ENCODE data around the gene GCNT4.

Gene GCNT4

DNA sequence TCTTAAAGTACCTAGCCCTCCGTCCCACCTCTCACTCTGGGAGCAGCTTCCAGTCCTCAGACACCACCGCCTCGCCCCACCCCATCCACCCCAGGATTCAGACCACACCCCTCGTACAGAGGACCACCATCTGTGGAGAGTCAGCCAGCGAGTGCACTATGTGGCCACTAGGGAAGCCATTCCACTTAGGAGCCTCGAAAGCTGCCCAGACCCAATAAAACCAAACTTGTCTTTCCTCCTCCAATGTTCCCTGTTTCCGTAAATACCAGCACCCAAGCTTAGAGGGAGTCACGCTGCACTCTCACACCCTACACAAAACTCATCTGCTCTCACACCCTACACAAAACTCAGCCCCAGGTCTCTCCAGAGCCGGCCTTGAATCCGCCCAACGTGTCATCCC is 1.9 kb downstream of the GCNT4 start:
- no peak for DNase-seq (ENCODE audit: low read depth in 2 of 2)

DNA sequence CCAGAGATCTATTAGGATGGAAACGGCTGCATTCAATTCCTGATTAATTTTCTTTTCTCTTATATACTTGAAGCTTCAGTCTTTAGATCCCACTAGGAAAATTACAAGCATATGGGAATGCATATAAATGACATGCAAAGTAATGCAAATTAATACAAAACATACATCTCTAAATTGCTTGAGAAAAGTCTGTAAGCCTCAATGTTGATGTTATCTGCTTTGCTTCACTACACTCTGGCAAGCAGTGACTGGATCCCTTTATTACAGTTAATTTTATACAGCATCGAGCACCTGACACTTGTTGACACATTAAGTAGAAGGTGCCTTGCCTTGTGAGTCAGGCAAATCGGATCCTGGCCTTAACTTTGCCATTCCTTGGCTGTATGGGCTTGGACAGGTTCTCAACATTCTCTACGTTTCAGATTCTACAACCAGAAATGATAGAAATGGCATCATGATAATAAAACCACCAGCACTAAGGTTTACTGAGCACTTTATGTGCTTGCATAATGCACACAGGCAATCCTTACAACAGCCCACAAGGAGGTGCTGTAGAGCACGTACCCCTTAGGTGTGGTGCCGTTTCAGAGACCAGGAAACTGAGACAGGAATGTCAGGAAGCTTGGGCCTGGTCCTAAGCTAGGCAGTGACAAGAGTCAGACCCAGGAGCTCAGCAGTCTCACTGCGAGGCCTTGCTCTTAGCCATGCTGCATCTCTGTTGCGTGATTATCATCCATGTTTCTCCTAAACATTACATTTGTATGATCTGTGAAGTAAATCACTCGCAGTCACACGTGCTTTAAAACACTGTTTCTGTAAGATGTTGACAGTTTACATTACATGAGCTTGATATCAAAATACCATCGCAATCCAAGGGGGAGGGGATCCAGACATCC is 2.7 kb downstream of the GCNT4 start:
- DNase-seq (ENCODE audit: low read depth in 2 of 2): peak; percentile 30 to 51

DNA sequence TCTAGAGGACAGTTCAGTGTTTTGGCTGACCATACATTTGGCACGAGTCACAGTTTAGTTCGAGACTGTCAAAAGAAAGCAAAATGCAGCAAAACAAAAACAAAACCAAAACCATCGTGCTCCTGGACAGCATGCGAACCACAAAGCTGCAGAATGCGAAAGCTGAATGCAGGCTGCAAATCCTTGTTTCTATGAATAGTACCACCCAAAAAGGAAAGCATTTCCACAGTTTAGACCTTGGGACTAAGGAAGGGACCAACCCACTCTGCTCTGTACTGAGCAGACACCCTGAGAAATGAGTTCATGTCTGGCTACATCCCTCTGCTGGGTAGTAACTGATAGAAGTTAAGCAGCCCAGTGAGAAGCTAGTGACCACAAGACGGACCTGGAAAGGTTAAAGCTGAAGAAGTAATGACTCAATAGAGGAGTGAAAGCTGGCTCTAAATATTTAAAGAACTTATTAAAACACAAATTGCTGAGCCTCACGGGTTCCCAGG is 3.9 kb downstream of the GCNT4 start:
- no peak for DNase-seq (ENCODE audit: low read depth in 2 of 2)

DNA sequence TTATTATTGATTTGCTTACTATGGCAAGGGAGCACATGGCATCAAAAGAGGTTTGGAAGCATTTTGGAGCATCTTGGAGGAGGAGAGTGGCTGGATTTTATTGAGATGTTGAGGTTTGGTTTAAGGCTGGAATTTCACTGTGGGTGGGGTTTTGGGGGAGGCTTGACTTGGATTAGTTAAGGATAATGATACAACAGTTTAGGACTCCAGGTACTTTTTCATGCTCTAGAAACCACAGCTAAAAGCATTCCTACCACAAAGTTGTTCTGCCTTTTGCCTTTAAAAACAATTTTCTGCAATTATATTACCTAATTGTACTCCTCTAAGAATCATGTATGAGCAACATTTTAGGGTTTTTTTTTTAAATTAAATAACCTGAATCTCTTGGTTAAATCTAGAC is 5.0 kb downstream of the GCNT4 start:
- DNase-seq (ENCODE audit: low read depth in 2 of 2): no peak

DNA sequence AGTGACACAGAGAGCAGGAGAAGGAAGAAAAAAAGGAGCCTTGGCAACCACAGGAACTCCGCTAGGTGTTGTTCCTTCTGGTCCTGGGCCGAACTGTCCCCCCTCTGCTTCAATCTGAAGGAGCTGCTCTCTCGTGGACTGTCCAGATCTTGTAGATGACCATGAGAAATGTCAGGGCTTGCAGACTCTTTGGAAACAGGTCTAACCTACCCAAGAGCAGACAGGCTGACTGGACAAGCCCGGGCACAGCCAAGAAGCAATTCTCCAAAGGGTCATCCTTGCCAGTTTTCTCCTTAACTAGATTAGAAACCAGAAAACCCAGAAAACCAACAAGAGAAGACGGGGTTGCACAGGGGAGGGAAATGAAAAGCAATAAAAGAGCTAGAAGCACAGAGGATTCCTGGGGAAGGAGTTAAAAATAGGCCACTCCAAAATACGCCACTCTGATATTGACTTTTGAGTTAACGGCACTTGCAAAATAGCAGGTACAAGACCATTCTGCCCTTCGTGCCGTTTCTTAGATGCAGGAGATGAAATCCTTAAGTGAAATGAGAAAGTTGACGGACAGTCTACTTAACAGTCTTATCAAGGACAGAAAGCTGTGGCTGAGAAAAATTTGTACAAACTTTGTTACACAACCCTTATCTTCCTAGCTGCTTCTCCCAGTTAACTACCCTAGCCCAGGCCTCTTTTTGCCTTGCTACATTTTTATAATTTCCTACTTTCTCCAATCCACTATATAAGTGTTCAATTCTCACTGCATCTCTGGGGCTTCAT is 5.8 kb downstream of the GCNT4 start:
- DNase-seq (ENCODE audit: low read depth in 2 of 2): no peak

DNA sequence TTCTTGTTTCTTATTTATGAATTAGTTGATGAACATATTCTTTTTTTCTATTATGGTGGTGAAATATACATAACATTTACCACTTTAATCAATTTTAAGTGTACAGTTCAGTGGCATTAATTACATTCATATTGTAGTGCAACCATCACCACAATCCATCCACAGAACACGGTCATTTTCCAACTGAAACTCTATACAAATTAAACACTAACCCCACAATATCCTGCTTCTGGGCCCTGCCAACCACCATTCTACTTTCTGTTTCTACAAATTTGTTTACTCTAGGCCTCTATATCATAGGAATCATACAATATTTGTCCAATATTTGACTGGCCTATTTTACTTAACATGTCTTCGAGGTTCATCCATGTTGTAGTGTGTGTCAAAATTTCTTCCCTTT is 7.3 kb downstream of the GCNT4 start:
- DNase-seq (ENCODE audit: low read depth in 2 of 2): no peak

DNA sequence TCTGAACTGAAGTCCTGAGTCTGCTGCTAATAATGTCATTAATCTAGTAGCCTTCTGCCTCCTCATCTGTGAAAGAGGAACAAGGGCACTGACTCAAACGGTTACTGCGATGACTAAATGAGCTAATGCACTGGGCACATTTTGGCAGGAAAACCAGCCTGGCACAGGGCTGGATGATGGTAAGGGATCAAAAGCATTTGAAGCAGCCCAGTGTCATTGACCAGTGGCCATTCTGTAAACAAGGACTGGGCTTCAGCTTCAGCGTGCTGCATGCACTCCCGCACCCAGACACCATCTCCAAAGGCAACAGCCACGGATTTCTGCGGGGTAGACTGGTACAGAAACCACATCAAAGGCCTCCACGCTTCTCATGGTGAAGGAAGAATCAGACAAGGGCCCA is 8.0 kb downstream of the GCNT4 start:
- no peak for DNase-seq (ENCODE audit: low read depth in 2 of 2)

DNA sequence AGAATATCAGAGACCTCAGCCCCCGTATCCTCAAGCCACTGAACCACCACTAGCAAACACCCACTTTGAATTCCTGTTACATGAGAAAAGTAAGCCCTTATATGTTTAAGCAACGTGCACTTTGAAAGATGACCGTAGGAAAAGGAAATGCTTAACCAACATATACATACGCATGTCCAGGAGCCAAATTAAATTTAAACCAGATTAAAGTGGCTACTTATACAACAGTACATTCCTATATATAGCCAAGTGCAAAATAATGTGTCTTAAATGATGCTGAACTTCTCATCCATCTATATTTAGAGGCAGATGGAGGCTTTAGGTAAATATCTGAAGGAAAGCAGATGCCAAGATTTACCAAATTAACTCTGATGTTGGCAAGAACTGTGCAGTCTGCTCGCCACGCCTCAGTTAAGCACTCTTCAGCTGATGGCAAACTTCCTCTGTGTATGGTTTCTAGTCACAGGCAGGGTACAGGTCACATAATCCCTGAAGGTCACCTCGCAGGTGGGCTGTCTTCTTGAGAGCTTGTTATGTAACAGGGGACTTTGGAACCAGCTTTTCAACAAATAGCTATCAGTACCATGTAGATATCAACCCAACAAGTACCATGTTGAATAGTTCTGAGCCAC is 8.6 kb downstream of the GCNT4 start:
- no peak for DNase-seq (ENCODE audit: low read depth in 2 of 2)

DNA sequence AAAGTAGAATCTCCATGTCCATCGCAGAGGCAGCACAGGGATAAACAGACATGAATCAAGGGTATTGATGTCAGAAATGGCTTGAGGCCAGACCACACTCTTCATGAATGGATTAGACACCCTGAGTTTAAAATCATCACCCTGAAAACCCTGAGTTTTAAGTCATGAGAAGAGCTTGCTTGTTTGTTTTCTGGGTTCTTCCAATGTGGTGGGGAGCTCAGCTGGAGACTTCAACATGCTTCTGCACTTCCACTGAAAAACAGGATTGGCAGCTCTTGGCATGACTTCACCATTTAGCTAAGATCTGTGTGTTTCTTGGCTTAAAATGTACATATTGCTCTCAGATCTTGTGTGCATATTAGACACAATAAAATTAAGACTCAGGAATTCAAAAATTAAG is 9.8 kb downstream of the GCNT4 start:
- DNase-seq (ENCODE audit: low read depth in 2 of 2): no peak

DNA sequence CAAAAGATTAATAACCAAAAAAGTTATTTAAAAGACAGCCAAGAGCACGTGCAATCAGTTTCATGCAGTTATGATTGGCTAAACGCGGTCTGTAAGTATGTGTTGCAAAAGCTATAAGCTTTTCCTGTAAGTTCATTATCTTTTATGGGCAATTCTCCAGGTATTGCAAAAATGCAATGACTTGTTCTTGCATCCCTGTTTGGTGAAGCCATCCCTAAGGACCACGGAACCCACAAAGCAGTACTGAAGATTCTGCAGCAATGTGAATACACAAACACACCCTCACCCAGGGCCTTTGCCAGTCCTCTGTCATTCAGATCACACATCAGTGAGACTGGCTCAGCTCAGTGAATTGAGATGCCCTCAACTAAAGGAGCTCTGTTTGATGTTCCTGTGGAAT is 11.4 kb downstream of the GCNT4 start:
- DNase-seq (ENCODE audit: low read depth in 2 of 2): no peak

DNA sequence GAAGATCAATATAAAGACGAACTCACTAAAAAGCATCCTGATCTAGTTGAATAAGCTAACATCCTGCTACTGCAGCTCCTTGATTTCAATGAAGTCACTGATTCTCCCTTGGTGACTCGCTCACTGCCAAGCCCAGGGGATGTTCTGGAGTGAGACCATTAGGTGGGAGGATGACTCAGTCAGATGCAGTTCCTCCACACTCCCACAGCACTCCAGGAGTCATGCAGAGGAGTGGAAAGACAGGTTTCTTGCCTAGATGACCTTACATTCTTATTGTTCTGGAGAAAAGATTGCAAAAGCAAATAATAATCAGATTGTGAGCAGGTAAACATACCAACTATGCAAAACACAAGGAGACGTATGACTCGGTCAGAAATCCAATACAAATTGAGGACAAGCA is 15.3 kb downstream of the GCNT4 start:
- no peak for DNase-seq (ENCODE audit: low read depth in 2 of 2)

DNA sequence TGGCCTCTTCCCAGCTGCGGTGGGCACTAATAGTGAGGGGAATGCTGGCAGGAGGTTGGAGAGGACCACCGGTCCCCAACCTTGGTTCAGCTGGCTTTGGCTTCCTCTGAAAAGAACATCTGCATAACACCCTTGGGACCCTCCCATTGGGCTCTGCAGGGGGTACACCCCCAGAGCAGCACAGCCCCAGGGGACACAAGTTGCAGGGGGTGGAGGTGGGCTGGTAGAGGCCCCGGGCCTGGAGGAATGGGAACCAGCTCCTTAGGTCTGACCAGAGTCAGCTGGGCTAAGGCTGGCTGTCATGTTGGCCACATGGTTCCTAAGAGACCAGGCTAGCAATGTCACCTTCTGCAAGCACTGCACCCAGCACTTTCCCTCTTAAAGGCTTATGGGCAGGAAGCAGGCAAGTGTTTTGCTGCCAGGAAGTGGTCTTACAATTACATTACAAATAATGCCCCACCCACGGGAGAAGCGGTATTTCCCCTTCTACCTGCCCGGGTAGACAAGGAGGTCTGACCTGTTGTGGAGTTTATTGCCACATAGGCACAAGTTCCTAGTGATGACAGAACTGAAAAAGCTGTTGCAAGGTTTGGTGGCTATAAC is 18.1 kb downstream of the GCNT4 start:
- DNase-seq (ENCODE audit: low read depth in 2 of 2): no peak

DNA sequence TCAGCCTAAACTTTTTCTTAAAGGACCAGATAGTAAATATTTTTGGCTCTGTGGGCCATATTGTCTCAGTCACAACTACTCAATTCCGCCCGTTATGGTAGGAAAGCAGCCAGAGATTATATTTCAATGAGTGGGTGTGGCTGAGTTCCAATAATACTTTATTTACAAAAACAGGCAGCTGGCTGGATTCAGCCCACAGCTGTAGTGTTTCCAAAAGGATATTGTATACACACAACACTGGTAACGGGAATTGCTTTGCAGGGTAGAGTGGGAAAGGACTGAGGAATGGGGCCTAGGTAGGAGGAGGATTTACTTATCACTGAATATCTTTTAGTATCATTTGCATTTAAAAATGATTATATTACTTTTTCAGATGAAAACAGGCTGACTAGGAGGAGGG is 21.0 kb downstream of the GCNT4 start:
- DNase-seq (ENCODE audit: low read depth in 2 of 2): no peak

DNA sequence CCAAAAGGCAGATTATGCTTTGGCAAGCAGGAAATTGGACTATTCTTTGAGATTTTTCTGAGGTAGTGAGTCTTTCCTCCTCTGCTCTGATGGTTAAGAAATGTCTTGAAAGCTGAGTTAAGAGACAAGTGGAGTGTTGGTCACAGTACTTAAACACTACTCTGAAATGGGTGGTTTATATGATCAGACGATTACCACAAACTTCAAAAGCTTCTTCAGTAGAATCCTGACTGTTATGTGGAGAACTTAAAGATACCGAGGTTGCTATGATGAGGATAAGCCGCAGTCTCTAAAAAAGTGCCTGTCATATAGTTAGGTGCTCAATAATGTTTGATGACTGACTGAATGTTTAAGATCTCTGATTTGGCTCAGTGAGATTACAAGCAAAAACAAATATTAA is 24.3 kb downstream of the GCNT4 start:
- DNase-seq (ENCODE audit: low read depth in 2 of 2): no peak

DNA sequence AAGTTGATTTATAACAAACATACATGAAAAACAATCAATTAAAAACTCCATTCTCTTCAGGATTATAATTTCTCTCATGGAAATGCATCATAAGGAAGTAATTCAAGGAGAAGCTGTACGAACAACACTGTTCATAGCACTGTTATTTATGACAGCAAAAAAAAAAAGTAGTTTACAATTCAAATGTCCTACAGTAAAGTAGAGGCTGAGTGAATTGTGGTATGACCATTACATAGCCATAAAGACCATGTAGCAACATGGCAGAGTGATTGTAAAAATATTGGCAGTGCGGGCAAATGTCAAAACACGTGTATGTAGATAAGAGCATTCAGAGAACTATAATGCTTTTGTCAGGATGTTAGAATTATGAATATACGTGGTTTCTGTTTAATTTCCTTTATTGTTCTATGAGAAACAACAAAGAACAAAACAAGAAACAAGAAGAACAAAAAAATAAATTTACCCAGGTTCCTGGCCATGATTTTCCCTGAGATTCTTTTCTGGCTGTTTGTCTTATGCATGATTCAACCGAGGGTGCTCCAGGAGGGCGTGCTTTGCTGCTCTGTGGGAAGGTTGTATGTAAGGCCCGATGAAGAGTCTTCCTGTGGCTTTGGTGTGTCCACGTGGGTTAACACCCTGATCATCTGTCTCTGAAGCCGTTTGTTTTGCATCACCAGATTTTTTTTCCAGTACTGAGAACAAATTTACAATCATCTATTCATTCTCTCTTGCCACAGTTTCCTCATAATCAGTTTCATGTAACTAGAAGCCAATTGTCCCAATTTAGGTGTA is 28.8 kb downstream of the GCNT4 start:
- DNase-seq (ENCODE audit: low read depth in 2 of 2): no peak

DNA sequence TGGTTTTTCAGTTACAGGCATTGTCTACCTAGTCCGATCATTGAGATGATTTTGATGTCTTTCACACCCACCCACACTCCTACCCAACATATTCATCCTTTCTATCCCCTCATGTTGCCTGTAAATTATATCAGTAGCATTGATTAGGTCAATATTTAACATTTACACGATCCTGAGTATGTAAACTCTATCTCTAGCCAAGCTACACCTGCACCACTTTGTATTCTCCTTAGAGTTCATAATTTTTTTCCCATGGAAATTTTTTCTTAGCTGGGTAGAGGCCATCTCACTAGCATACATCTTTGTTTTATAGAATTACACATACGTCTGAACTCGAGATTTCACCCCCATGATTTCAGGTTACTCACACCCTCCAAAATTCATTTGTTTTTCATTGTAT is 30.6 kb downstream of the GCNT4 start:
- DNase-seq (ENCODE audit: low read depth in 2 of 2): no peak

DNA sequence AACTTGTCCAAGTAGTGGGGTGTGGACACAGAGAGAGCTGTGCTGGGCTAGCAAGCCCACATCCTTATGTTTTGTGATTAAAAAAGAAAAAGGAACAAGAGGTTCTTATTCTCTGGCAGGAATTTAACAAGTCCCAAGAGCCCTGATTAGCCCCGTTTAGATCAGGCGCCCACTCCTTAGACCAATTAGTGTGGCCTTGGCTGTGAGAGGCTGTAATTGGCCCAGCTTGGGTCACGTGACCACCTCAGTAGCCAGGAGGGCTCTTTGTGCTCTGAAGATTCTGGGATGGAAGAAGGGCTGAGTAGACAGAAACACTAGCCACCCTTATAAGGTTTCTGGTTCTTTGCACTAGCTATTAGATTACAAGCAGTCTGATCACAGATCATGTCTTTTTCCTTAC is 31.1 kb downstream of the GCNT4 start:
- DNase-seq (ENCODE audit: low read depth in 2 of 2): no peak

DNA sequence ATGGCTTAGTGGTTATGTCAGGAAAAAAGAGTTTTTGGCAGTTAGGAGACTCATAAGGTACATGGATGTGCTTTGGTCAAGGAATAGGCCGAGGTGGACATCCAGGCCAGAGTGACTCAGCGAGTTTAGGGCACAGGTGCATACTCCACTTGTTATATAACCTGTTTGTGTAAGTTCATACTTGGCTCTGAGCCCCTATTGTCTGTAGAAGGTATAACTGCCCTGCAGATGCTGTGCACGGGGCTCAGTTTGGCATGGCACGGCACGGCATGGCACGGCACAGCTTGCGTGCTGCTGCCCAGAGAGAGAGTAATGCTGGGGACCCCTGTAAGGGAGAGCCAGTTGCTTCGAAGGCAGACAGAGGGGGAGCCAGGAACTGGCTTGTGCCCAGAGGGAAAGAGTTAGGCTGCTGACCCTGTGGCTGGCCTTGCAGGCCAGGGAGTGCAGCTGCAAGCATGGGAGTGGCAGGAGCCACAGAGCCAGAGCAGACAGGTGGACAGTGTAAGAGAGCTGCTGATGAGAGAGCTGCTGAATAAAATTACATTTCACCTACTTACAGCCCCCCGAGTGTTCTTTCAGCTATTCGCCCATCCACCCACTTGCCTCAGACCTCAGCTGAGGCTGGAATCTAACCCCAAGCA is 32.2 kb downstream of the GCNT4 start:
- DNase-seq (ENCODE audit: low read depth in 2 of 2): no peak

DNA sequence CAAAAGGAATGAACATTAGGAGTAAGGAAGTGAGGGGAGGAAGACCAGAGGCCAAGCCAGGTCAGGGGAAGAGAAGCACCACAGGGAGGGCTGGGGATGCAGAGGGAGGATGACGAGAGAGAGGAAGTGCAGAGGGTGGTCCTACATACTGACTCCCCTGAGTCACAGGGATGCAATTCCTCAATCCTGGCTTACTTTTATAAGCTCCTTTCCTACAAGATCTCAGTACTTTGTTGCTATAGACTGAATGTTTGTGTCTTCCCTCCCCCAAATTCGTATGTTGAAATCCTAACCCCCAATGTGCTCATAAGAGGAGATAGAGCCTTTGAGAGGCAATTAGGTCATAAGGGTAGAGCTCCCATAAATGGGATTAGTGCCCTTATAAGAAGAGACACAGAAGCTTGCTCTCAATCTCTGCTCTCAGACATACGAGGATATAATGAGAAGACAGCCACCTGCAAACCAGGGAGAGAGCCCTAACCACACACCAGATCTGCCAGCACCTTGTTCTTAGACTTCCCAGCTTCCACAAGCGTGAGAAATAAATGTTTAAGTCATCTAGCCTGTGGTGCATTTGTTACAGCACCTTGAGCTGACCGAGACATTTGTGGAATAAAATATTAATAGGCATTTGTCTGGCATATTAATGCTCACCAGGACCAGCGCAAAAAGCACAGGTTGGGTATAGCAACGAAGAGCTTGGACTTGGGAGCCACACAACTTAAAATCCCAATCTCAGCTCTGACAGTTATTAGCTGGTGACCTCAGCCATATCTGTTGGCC is 33.4 kb downstream of the GCNT4 start:
- no peak for DNase-seq (ENCODE audit: low read depth in 2 of 2)

DNA sequence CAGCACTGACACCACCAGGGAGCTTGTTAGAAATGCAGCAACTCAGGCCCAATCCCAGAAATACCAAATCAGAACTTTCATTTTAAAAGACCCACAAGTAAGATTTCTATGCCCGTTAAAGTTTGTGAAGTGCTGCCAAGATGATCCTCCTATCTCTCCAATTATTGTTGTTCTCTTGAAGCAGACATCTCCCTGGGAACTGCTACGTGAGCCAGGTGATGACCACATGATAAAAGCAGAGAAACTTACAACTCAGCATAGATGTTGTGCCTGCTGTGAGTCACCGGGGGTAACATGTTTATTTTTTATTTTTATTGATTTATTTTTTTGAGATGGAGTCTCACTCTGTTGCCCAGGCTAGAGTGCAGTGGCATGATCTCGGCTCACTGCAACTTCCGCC is 34.4 kb downstream of the GCNT4 start:
- no peak for DNase-seq (ENCODE audit: low read depth in 2 of 2)
